ENCODE results near the gene FBXO42.
"Not testable (repeated sequence)": the region's sequence is repeated elsewhere in the genome, so short reads cannot be mapped to it uniquely, and the experiment has no call there.

FBXO42 gene

DNA sequence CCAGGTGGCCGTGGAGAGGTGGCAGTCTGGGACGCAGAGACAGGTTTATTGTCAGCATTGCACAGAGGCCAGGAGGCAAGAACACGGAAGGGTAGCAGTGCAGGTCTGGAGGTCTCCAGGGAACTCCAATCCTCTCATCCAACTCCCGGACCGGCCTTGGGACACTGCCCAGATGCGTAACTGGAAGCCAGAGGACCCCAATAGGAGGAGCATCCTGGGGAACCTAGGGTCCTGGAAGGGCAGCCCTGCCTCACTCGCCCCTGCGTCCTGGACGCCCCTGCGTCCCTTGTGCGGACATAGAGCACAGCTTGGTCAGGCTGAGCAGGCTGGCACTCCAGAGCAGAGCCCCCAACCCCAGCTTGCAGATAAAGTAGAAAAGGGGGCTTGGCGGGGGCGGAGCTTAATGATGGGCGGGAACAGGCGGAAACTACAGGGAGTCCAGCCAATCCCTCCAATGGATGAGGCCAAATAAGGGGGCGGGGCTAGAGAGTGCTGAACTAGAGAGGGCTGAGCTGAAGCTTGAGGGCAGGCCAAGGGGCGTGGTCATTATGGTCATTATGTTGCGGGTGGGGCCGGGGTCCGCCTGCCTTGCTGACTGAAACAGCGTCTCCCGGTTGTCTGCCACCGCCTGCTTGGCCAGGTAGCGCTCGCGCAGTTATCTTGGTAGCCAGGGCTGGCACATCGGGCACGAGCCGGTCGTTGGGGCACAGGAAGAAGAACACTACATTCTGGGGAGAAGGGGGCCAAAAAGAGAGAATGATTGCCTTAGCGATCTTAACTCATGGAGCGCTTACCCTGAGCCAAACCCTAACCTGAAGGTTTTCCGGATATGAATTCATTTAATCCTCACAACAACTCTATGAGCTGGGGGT, 136.2 kb downstream of the FBXO42 start:
- DNase-seq = peak; percentile 83 to 85

DNA sequence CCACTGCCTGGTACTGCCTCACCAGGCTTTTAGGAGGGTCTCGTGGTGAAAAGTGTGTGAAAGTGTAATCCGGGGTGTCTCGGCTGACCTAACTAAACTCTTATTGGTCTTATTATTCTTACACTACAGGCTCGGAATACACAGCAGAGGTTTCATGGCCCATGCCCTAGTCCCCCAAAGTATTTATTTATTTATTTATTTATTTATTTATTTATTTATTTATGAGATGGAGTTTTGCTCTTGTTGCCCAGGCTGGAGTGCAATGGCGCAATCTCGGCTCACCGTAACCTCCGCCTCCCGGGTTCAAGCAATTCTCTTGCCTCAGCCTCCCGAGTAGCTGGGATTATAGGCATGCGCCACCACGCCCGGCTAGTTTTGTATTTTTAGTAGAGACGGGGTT, 137.0 kb downstream of the FBXO42 start:
- not testable (repeated sequence) for DNase-seq

DNA sequence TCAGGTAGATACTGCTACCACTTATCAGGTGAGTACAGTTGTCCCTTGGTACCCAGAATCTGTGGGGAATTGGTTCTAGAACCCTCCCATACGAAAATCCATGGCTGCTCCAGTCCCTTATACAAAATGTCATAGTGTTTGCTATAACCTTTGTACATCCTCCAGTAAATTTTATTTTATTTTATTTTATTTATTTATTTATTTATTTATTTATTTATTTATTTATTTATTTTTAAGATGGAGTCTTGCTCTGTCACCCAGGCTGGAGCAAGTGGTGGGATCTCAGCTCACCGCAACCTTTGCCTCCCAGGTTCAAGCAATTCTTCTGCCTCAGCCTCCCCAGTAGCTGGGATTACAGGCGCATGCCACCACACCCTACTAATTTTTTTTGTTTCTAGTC, 138.7 kb downstream of the FBXO42 start:
- not testable (repeated sequence) for DNase-seq

DNA sequence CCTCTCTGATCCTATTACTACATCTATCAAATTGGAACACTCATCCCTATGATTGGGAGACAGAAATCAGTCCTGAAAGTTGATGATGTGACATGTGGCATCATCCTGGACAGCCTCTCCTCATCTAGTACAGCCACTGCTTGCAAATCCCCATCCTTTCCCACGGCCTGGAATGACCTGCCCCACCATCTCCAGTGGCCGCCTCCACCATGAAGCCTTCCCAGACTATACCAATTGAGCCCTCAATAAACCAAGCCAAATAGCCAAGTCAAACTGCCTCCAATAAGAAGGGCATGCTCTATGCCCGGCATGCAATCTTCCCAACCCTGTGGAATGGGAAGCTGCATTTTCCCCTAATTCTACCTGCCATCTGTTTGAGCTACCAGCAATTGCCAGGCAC, 139.3 kb downstream of the FBXO42 start:
- DNase-seq = no peak

DNA sequence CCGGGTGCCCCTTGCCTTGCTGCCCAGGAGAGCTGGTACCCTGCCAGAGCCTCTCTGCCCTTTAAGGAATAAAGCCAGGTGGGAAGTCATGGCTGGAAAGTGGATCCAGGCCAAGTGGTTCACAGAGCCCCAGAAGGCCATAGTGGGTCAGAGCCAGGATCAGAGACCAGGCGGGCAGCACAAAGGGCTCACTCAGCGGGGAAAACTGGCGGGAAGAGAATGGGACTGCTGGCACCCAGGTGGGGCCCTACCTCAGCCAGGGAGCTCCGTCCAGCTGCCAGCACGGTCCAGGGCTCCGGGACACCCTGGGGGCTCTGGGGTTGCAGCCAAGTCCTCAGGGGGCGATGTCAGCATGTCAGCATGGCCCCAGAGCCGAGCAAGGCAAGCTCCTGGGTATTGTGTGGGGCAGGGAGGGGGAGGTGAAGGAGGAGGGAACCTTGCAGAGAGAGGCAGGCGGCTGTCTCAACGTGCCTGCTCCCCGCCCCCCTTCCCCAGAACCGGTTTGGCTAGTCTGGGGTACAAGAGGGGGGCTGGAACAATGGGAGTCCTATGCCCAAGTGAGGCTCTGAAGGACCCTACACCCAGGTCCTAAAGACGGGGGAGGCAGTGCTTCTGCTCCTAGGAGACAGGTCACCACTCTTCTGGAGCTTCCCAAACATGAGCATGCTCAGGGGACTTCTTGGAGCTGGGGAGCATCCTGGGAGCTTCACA, 139.9 kb downstream of the FBXO42 start, which contains the start of gene ARHGEF19:
TSS of gene ARHGEF19 (minus strand) at position 402 of the 711 bp plus-strand sequence. CDS start 3,598 bp downstream, outside the sequence.
- no peak for DNase-seq

DNA sequence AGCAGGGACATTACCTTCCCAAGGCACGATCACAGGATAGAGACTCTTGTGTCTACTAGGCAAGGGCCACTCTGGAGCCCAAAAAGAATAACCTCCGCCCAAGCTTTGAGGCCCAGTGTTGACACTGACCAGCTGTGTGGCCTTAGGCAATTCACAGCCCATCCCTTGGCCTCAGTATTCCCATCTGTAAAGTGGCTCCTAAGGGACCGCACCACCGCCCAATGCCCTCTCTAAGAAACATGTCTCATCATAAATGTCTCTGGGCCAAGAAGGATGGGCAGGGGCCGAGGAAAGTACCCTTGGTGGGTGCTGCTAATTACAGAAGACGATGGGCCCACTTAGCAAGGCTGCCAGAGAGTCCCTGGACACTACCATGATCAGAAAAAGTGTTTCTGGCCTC, 140.5 kb downstream of the FBXO42 start:
- DNase-seq = no peak

DNA sequence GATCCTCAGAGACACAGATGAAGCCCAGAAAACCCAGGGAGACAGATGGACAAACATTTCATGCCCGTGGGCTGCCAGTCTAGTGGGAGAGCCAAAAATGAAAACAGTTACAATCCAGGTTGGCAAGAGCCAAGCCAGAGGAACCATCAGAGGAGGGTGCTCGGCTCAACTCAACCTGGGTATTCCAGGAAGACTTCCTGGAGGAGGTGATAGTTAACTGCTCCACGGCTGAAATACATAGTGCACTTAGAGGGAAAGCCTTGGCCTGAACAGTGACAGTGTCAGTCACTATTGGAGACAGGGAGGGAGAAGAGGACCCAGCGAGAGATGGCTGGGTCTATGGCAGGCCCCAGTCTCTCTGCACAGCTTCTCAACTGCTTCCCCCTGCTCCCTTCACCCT, 141.7 kb downstream of the FBXO42 start:
- no peak for DNase-seq

DNA sequence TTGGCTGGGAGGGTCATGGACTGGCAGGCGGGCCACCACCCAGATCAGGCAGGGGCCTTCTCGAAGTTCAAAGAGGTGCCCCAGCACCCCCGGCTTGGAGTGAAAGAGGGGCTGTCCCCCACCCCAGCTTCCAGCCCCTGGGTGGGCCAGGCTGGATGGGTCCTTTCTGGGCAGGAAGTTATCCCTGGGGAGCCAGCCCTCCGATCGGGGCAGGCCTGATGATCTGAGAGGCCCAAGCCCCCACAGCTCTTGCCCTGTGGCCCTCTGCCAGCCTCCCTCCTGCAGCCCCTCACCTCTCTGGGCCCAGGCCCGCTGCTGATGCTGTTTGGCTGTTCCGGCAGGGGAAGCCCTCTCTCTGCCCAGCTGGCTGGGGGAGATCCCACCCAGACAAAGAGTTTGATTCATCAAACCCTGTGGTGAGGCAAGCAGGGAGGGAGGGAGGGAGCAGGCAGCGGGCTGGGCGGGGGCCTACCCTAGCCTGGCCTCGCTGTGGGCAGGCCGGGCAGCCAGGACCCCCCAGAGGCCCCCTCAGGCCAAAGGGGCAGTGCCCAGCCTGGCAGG, 142.4 kb downstream of the FBXO42 start:
- no peak for DNase-seq

DNA sequence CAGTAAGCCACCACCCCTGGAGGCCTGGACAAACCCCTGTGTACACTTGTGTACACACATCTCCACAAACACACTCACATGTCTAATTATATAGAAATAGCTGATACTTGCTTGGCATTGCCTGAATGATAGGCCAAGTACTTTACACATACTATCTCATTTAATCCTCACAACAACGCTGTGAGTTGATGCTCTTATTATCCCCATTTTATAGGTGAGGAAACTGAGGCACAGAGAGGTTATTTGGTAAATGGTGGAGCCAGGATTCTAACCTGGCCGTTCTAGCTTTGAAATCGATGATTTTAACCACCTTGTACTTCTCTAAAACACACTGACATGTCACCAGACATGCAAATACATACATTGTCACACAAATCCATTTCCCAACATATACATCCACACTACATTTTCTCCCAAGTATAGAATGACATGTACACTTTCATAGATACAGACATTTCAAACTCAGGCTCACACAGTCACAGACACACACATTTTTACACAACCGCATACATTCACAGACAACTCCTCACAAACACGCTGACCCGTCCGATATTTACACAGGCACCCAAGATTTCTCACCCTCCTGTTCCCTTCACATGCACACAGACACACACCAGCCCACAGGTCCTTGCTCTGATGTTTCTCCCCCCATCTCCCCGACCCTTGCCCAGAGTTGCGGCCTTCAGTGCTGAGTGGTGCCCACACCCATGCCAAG, 143.0 kb downstream of the FBXO42 start:
- no peak for DNase-seq

DNA sequence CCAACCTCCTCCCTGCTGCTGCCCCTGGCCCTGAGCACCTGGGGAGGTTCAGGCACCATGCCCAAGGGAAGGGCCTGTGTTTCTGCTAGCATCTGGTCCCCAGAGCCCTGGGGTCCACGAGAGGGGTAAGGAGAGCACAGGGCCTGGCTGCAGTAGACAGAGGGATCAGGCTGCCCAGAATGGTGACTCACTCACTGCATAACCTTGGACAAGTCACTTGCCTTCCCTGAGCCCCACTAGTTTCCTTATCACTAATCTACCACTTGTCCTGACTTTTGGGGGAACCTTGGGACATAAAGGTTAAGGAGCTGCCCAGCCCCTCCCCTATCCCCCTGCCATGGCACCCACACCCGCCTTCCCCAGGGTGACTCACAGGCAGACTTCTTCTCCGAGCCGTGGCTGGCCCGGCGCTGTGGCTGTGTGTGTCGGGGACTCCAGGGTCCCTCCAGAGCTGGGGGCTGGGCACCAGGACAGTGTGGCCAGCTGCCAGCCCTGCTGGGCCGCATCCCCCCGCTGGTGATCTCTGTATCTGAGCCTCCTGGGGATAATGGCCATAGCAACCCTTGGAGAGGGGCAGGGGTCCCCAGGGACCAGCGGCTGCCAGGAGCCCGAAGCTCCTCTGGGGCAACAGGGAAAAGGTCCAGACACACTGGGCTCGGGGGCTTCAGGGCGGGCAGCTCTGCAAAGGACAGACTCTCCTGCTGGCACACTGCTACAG, 143.9 kb downstream of the FBXO42 start:
- DNase-seq = no peak

DNA sequence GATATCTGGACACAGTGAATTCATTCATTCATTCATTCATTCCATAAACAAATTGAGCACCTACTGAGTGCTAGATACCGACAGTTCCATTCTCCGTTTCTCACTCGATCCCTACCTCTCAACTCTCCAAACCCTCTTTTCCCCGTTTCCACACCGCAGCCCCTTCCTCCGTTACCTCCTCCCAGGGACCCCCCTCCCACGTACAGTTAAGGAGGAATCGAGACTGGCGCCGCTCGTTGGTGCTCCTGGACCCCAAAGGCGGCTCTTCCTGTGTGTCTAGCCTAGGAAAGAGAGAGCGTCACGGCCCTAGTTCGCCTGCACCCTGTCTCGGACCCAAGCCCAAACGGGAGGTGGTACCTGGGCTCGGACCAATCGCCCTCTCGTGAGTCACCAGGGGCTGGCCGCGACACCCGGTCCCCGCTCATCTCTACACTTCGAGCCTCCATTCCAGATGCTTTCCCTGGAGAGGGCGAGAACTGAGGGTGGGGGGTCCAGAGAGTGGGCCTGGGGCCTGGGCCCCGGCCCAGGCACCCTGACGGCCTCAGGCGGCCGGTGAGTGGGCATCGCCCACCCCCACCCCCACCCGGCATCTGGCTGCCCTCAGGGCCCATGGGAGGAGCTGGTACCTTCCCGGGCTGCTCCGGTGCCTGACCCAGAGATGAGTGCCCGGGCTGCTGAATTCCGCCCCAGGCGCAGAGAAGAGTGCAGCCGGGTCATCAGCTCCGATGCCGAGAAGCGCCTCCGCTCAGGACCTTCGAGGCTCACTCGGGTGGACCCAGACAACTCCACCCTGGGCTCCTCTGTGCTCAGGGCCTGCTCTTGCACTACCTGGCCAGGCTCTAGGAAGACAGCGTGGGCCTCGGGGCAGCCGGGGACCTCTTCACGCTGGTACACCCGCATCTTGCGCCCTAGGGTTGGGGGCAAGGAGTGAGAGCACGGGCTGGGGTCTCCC, 144.7 kb downstream of the FBXO42 start:
- DNase-seq = no peak

DNA sequence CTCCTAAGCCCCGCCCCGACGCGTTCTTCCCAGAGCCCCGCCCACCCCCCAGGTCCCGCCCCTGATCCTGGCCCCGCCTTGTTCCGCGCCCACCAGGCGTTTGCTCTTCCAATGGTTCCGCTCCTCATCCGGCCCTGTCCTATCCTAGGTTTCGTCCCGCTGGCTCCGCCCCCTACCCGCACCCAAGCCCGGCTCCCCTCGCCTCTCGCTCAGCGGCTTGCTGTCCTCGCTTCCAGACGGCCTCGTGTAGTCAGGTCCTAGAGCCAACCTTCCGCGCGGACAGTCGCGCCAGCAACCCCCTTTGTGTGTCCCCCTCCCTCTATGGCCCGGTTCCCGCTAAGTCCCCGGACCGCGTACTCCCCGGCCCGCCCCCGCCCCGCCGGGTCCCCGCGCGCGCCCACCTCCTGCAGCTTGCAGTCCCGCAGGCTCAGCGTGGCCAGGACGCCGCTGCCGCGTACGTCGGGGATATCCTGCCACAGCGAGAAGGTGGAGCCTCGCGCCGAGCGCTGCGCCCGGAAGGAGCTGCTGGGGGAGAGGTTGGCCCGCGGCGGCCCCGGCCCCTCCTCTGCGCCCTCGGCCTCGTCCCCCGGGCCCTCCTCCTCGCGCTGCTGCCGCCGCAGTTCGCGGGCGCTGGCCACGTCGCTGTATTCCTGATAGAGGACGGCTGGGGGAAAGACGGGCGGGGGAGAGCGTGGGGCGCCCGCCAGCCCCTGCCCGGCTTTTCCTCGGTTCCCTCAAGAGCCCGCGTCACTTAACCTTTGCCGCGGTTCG, 145.5 kb downstream of the FBXO42 start:
- DNase-seq = peak; percentile 95

DNA sequence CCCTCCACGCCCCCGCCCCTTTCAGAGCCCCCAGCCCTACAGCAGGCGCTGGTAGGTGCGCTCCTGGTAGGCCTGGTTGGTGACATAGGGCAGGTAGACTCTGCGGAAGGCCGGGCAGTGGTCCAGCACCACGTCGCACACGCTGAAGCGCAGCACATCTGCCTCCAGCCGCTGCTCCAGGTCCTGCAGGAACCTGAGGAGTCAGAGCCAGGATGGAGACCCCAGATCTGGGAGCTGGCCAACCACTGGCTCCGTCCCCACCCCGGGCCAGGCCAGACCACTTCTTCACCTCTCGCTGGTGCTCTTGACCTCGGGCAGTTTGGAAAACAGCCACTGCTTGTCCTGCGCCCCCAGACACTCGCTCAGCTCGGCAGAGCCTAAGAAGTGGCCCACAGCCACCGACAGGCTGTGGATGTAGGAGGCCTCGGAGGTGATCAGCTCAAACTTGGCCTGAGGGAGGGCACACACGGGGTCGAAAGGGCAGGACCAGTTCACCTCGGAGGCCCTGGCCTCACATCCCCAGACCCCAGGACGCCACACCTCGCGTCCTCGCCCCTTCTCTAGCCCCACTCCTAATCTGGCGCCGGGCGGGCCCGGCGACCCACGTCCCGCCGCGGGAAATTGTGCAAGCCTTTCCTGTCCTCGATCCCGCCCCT, 146.3 kb downstream of the FBXO42 start:
- DNase-seq = no peak

DNA sequence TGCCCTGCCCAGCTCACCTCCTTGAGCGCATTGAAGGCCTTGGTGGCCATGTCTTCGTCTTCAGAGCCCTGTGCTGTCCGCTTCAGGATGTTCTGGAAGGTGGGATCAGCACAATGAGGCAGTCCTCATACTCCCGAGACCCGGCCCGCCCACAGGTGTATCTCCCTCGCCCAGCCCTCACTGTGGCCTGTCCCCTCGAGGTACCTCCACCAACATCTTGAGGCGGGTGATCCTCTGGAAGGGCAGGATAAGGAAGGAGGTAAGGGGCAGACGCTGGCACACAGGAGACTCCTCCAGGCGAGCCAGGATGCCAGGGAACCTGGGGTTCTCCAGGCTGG, 147.0 kb downstream of the FBXO42 start:
- DNase-seq = no peak

DNA sequence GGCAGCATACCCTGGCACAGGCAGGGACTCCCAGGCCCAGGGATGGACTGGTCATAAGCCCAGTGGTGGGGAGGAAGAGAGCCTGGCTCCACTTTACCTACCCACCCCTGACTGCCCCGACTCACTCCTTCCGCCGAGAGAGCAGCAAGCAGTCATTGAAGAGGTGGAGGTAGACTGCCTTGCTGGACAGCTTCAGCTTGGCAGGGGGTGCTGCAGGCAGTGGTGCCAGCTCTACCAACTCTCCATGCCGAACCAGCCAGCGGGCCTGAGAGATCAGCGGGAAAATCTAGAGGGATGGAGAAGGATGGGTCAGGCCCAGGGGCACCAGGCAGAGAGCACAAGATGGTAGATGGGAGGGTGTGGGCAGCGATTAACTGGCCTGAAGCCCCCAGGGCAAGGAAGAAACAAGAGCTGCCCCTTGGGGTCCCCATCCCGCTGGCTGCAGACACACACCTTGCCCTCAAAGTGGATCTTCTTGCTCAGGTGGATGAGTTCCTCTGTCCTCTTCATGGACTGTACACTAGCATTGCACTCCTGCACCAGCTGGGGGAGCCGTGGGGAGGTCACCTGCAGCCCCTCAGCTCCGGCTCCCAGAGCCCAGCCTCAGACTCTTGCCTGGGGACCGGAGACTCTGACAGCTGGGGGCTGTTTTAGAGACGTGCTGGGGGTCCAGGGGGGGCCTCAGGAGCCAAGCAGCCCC, 147.5 kb downstream of the FBXO42 start:
- DNase-seq = peak; percentile 32 to 39

DNA sequence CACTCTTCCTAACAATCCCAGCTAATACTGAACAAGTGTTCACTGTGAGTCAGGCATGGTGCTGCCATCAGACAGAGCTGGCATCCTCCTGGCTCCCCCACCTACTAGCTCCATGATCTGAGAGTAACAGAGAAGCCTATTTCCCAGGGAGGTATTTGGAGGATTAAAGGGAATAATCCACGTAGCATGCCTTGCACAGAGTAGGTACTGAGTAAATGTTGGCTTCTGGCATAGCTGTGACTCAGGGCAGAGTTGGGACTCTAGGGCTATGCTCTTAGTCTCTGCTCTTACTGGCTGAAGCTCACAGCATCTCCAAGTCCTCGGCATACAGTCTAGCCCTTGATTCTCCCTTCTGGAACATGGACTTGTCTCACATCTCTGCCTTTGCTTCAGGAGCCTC, 148.1 kb downstream of the FBXO42 start:
- DNase-seq = no peak

DNA sequence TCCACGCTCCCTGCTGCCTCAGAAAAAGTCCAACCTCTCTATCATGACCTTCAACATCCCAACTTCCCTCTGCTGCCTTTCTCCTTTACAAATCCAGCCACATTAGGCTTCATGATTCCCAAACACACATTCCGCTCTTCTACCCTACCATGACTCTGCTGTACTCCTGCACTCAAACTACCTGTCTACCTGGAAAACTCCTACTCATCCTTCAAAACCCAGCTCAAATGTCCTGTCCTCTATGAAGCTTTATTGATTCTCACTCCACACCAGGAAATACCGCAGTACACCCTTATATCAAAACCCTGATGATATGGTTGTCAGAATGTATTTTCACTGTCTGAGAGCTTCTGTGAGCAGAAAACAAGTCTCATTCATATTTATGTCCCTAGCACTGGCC, 148.7 kb downstream of the FBXO42 start:
- DNase-seq = no peak

DNA sequence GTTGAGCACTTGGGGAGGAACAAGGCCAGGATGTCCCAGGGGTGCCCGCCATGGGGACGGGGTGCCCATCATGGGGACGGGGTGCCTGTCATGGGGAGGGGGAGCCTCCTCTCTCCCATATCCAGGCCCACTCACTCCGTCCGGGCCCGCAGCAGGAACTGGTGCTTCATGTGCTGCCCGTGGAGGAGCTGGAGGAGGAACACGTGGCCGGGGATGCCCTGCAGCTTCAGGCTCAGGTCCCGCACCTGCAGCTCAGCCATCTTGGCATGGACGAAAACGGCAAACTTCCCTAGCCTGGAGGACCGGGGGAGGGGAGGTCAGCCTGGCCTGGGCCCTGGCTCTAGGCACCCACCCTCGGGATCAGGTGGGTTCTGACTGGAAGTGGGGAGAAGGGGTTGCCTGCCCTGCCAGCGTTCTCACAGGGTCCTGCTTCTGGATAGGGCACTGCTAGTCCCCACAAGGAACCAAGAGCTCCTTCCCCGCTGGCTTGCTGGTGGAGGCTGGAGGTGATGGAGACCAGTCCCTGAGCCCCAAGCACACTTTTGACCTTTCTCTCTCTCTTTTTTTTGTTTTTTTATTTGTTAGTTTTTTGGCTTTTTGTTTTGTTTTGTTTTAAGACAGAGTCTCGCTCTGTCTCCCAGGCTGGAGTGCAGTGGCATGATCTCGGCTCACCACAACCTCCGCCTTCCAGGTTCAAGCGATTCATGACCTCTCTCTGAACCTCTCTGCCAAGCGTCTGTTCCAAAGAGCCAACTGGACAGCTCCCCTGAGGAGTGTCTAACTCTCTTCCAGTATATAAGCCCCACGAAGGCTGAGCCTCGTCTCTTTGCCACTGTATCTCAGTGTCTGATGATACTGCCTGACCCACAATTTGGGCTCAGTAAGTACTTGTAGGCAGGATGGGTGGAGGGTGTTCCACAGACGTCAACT, 149.7 kb downstream of the FBXO42 start:
- no peak for DNase-seq
